Cardiac muscle cell (in vitro differentiated cells and primary cell): ENCODE measurements around the gene RNASE2. TPM values are rescaled to one million over a fixed set of nuclear protein-coding genes. Genes with fewer than 3 reads are reported as not detected.

Experiments used
- DNase-seq, 2 donors: peaks; one replicate each; pipeline versions ENCODE4 v3.0.0 to v3.0.0-alpha.2; 2010 to 2017; ENCODE audit warnings: low read depth in 1 of 2, low spot score in 1 of 2
- H3K27ac ChIP-seq: fragments of 200-600 bp; sonication (generic); 2 replicates; pipeline ENCODE4 v1.5.1; 2016
- H3K27me3 ChIP-seq: fragments of 200-600 bp; sonication (generic); 2 replicates; pipeline ENCODE4 v1.6.0; 2016; ENCODE audit warnings: control low read depth
- H3K36me3 ChIP-seq: fragments of 200-600 bp; sonication (generic); 2 replicates; pipeline ENCODE4 v1.5.1; 2016; ENCODE audit warnings: control low read depth
- H3K4me1 ChIP-seq: fragments of 200-600 bp; sonication (generic); 2 replicates; pipeline ENCODE4 v1.8.1; 2017; ENCODE audit warnings: low read depth, mild to moderate bottlenecking, mixed run types
- H3K4me3 ChIP-seq: fragments of 200-600 bp; sonication (generic); 2 replicates; pipeline ENCODE4 v1.5.1; 2016; ENCODE audit warnings: mild to moderate bottlenecking
- H3K9me3 ChIP-seq: fragments of 200-600 bp; sonication (generic); 2 replicates; pipeline ENCODE4 v1.5.1; 2017; ENCODE audit warnings: low read depth, mild to moderate bottlenecking, control low read depth
- polyA plus RNA-seq: library from polyadenylated mRNA; unstranded; fragments of >200 nt; fragmentation: Nextera tagmentation; extraction: Ambion mirVana; gene quantifications from 2 replicates; pipeline ENCODE4 v1.2.1, GENCODE V29; 2016
- total RNA-seq: library from RNA; depleted of rRNA; stranded (reverse); fragments of >200 nt; gene quantifications from 2 replicates; pipeline ENCODE4 v1.2.3, GENCODE V29; 2016
- TF ChIP-seq, protein P1 (sequence below): IDR thresholded peaks from 2 replicates; pipeline ENCODE4 v1.5.1; 2012; ENCODE audit warnings: low read depth, mild to moderate bottlenecking, low read length

RNASE2 gene
- total and polyA plus RNA-seq, 2 experiments from 2014 or later, result not detected

DNA sequence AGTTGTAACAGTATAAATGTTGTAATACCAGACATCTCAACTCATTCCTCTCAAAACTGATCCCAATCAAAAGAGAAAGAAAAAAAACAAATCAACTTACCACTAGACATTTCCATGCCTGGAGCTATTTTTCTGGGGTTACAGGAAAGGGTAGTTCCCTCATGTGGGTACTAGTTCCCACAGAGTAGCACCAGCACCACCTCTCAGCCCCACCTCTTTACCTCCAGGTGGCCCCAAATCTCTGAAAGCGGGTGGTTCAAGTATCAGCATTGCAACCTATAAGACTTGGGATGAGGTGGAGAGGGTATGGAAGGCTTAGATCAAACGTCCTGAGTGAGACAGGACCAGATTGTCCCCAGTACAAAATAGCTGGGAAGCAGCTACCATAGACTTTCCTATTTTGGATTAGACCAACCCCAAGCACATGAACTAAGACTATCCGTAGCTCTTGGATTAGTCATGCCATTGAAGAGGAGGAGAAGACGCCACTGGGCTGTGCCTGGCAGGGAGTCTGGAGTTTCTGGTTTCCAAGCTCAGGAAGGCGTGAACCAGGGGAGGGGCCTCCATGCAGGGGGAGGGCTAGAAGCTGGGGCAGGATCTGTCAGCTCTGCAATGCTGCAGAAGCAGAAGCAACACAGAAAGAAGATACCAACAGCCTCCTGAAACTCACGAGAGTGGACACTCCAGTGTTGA is 43.5 kb downstream of the RNASE2 start, which contains the start of gene SLC39A2:
Gene SLC39A2, plus strand, starts transcription at position 620 of the 693 bp plus-strand sequence. CDS start 154 bp downstream, outside the sequence.
- Histone ChIP-seq H3K36me3 (peaks cover 30% of the 10 kb centered on the region), H3K9me3 (no peaks in the 10 kb centered on the region), H3K27me3 (no peaks in the 10 kb centered on the region), H3K4me3 (no peak within 1 kb of the TSS), H3K4me1 (peaks cover 10% of the 10 kb centered on the region), H3K27ac (peak within 1 kb of the TSS; percentile 34)
- TF ChIP-seq, protein P1, sequence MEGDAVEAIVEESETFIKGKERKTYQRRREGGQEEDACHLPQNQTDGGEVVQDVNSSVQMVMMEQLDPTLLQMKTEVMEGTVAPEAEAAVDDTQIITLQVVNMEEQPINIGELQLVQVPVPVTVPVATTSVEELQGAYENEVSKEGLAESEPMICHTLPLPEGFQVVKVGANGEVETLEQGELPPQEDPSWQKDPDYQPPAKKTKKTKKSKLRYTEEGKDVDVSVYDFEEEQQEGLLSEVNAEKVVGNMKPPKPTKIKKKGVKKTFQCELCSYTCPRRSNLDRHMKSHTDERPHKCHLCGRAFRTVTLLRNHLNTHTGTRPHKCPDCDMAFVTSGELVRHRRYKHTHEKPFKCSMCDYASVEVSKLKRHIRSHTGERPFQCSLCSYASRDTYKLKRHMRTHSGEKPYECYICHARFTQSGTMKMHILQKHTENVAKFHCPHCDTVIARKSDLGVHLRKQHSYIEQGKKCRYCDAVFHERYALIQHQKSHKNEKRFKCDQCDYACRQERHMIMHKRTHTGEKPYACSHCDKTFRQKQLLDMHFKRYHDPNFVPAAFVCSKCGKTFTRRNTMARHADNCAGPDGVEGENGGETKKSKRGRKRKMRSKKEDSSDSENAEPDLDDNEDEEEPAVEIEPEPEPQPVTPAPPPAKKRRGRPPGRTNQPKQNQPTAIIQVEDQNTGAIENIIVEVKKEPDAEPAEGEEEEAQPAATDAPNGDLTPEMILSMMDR, result no peak
- DNase-seq, result peak in 1 of 2 donors; percentile 81

DNA sequence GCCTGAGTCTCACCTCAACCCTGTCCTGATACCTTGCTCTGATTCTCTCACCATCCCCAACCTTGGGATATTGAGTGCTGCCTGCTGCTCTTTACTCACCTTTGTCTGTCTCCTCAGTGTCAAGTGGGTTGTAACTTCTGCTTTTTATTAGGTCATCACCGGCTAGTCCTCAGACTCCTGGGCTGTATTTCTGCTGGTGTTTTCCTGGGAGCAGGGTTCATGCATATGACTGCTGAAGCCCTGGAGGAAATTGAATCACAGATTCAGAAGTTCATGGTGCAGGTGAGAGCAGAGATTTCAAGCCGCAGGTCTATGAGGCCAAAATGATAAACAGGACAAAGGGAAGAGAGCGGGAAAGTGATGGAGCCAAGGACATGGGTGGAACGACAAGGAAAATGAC is 44.3 kb downstream of the RNASE2 start:
- no peak for DNase-seq
- no peak overlapping the region for H3K27ac ChIP-seq

DNA sequence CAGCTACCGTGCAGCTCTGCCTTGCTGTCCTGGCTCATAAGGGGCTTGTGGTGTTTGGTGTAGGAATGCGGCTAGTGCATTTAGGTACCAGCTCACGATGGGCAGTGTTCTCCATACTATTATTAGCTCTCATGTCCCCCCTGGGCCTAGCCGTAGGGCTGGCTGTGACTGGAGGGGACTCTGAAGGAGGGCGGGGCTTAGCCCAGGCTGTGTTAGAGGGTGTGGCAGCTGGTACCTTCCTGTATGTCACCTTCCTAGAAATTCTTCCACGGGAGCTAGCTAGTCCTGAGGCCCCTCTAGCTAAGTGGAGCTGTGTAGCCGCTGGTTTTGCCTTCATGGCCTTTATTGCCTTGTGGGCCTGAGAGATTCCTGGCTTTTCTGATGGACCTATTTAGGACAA is 45.9 kb downstream of the RNASE2 start:
- H3K27ac ChIP-seq, result no peak overlapping the region
- DNase-seq, result peak in 1 of 2 donors; percentile 35
- H3K4me1 ChIP-seq, result peaks cover 10% of the 10 kb centered on the region
- TF ChIP-seq, protein P1, result no peak
- no peaks in the 10 kb centered on the region for H3K27me3 ChIP-seq
- H3K4me3 ChIP-seq, result no peak overlapping the region
- H3K9me3 ChIP-seq, result no peaks in the 10 kb centered on the region
- H3K36me3 ChIP-seq, result peaks cover 7% of the 10 kb centered on the region

More for the DNA sequence above, 44.3 kb downstream of the RNASE2 start:
- TF ChIP-seq, protein P1, result no peak
- Histone ChIP-seq H3K4me1 (peaks cover 10% of the 10 kb centered on the region), H3K4me3 (no peak overlapping the region), H3K36me3 (peaks cover 23% of the 10 kb centered on the region), H3K27me3 (no peaks in the 10 kb centered on the region), H3K9me3 (no peaks in the 10 kb centered on the region)

DNA sequence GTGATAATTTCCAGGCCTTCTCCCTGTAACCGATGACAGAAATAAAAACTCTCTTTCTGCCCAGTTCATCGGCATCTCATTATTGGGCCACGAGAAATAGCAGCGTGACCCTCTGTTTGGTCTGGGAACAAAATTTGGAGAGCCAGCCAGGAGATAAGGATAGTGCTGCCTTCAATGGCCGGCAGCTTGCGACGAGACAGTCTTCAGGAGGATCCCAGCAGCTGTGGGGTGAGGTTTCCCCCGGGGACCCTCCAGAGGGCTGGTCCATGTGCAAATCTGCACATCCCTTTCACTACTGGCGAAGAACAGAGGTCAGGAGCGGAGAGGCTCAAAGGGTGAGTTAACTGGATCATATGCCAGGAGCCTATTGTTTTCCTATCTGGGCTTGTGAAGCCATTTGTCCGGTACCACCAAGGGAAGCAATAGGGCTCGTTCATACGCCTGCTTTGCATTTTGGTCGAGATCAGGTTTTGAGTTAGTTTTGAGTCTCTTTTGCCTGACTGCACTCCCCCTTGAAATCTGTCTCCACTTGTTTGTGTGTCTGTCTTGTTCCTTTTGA is 48.6 kb downstream of the RNASE2 start:
- TF ChIP-seq, protein P1, result no peak
- Histone ChIP-seq H3K9me3 (no peaks in the 10 kb centered on the region), H3K4me3 (no peak overlapping the region), H3K27me3 (no peaks in the 10 kb centered on the region), H3K4me1 (peaks cover 10% of the 10 kb centered on the region), H3K36me3 (no peaks in the 10 kb centered on the region), H3K27ac (no peak overlapping the region)
- no peak for DNase-seq

Other genes with a start within 250 kb of the RNASE2 start
- not detected in 2 replicates for gene EDDM3A, start 209.6 kb upstream of the RNASE2 start, total RNA-seq
- 0.15 and 0.25 TPM in 2 replicates for gene EDDM3A, start 209.6 kb upstream of the RNASE2 start, polyA plus RNA-seq
- gene EDDM3B, start 187.1 kb upstream of the RNASE2 start, total RNA-seq, result 1.8 TPM in 1 of 2 replicates, not detected in the other
- gene EDDM3B, start 187.1 kb upstream of the RNASE2 start, polyA plus RNA-seq, result 0.26 and 5.2 TPM in 2 replicates
- gene RNASE6, start 174.2 kb upstream of the RNASE2 start, total RNA-seq, result not detected in 2 replicates
- gene RNASE6, start 174.2 kb upstream of the RNASE2 start, polyA plus RNA-seq, result 0.60 TPM in 1 of 2 replicates, not detected in the other
- gene RNASE1, start 152.6 kb upstream of the RNASE2 start, total RNA-seq, result 1.3 and 3.6 TPM in 2 replicates
- gene RNASE1, start 152.6 kb upstream of the RNASE2 start, polyA plus RNA-seq, result 2.5 and 5.7 TPM in 2 replicates
- not detected in 2 replicates for gene RNASE3, start 64.1 kb upstream of the RNASE2 start, total RNA-seq
- gene RNASE3, start 64.1 kb upstream of the RNASE2 start, polyA plus RNA-seq, result not detected in 2 replicates
- gene METTL17, start 34.5 kb downstream of the RNASE2 start, total RNA-seq, result 152 and 172 TPM in 2 replicates
- gene METTL17, start 34.5 kb downstream of the RNASE2 start, polyA plus RNA-seq, result 122 and 127 TPM in 2 replicates
- gene SLC39A2, start 43.8 kb downstream of the RNASE2 start, total RNA-seq, result 0.14 TPM in 1 of 2 replicates, not detected in the other
- gene SLC39A2, start 43.8 kb downstream of the RNASE2 start, polyA plus RNA-seq, result not detected in 2 replicates
- gene NDRG2, start 69.6 kb downstream of the RNASE2 start, total RNA-seq, result 218 and 234 TPM in 2 replicates
- gene NDRG2, start 69.6 kb downstream of the RNASE2 start, polyA plus RNA-seq, result 386 and 423 TPM in 2 replicates
- gene TPPP2, start 74.7 kb downstream of the RNASE2 start, total RNA-seq, result 0.92 TPM in 1 of 2 replicates, not detected in the other
- 0.39 and 1.9 TPM in 2 replicates for gene TPPP2, start 74.7 kb downstream of the RNASE2 start, polyA plus RNA-seq
- not detected in 2 replicates for gene RNASE13, start 79.3 kb downstream of the RNASE2 start, total RNA-seq
- gene RNASE13, start 79.3 kb downstream of the RNASE2 start, polyA plus RNA-seq, result 0.84 TPM in 1 of 2 replicates, not detected in the other
- gene RNASE7, start 86.9 kb downstream of the RNASE2 start, total RNA-seq, result not detected in 2 replicates
- not detected in 2 replicates for gene RNASE7, start 86.9 kb downstream of the RNASE2 start, polyA plus RNA-seq
- gene RNASE8, start 102.3 kb downstream of the RNASE2 start, total RNA-seq, result not detected in 2 replicates
- not detected in 2 replicates for gene RNASE8, start 102.3 kb downstream of the RNASE2 start, polyA plus RNA-seq
- gene ARHGEF40, start 114.8 kb downstream of the RNASE2 start, total RNA-seq, result 32.9 and 41.7 TPM in 2 replicates
- gene ARHGEF40, start 114.8 kb downstream of the RNASE2 start, polyA plus RNA-seq, result 26.4 and 31.6 TPM in 2 replicates
- gene ZNF219, start 143.2 kb downstream of the RNASE2 start, total RNA-seq, result 143 and 154 TPM in 2 replicates
- 49.5 and 77.0 TPM in 2 replicates for gene ZNF219, start 143.2 kb downstream of the RNASE2 start, polyA plus RNA-seq
- gene TMEM253, start 145.6 kb downstream of the RNASE2 start, total RNA-seq, result 0.46 and 1.2 TPM in 2 replicates
- 1.3 and 2.4 TPM in 2 replicates for gene TMEM253, start 145.6 kb downstream of the RNASE2 start, polyA plus RNA-seq
- gene OR5AU1, start 200.6 kb downstream of the RNASE2 start, total RNA-seq, result not detected in 2 replicates
- not detected in 2 replicates for gene OR5AU1, start 200.6 kb downstream of the RNASE2 start, polyA plus RNA-seq